HepG2 (cell line): ENCODE data around the gene ERRFI1. TPM values are rescaled to one million over a fixed set of nuclear protein-coding genes. Genes with fewer than 3 reads are reported as not detected.

Source experiments
- CREB1 ChIP-seq, 2 experiments: fragments of 450-650 bp in 1 of 2; IDR thresholded peaks; 2 replicates each; pipeline ENCODE4 v1.6.1; 2016 to 2017; ENCODE audit warnings: control low read depth in 1 of 2, mild to moderate bottlenecking in 1 of 2, missing compliant biosample characterization in 1 of 2, missing genetic modification characterization in 1 of 2
- KDM6A ChIP-seq: IDR thresholded peaks from 2 replicates; pipeline ENCODE4 v1.6.1; 2016; ENCODE audit warnings: low read depth
- MAF1 ChIP-seq: sonication (generic); formaldehyde crosslinking; IDR thresholded peaks from 2 replicates; pipeline ENCODE4 v1.5.0; 2020; ENCODE audit warnings: missing genetic modification reagents, borderline replicate concordance
- MIXL1 ChIP-seq: IDR thresholded peaks from 2 replicates; pipeline ENCODE4 v1.6.1; 2016
- PITX1 ChIP-seq: sonication (generic); formaldehyde crosslinking; IDR thresholded peaks from 2 replicates; pipeline ENCODE4 v1.5.1; 2020; ENCODE audit warnings: mild to moderate bottlenecking, missing genetic modification reagents
- RBM39 ChIP-seq: fragments of 200-400 bp; formaldehyde crosslinking; IDR thresholded peaks from one replicate; pipeline ENCODE4 v1.6.1; 2018; ENCODE audit warnings: antibody characterized with exemption, mild to moderate bottlenecking, low read depth, low read length; ENCODE audit not compliant: poor library complexity, severe bottlenecking
- ZBTB7A ChIP-seq: sonication (generic); formaldehyde crosslinking; IDR thresholded peaks from 2 replicates; pipeline ENCODE4 v1.8.0; 2022; ENCODE audit warnings: mild to moderate bottlenecking, missing genetic modification reagents
- ZFP1 ChIP-seq: IDR thresholded peaks from 2 replicates; pipeline ENCODE4 v1.6.1; 2016
- ZNF430 ChIP-seq: sonication (generic); formaldehyde crosslinking; IDR thresholded peaks from 2 replicates; pipeline ENCODE4 v1.9.0; 2021; ENCODE audit warnings: mild to moderate bottlenecking, missing genetic modification reagents
- ZNF496 ChIP-seq: sonication (generic); formaldehyde crosslinking; IDR thresholded peaks from 2 replicates; pipeline ENCODE4 v1.8.1; 2023; ENCODE audit warnings: mild to moderate bottlenecking, moderate library complexity, missing genetic modification reagents; ENCODE audit not compliant: insufficient replicate concordance
- ZNF768 ChIP-seq: sonication (generic); formaldehyde crosslinking; IDR thresholded peaks from 2 replicates; pipeline ENCODE4 v1.4.0; 2020; ENCODE audit warnings: missing genetic modification reagents
- polyA plus RNA-seq, 8 experiments: library from polyadenylated mRNA; depleted of rRNA in 3 of 8; stranded (reverse) in 7 of 8; unstranded in 1 of 8; fragments of >200 nt; fragmentation: Illumina TruSeq in 4 of 8; extraction: Trizol in 4 of 8; gene quantifications; 2 replicates each; pipeline versions ENCODE4 v1.2.1 to v1.2.3, GENCODE V29; 2011 to 2016; ENCODE audit warnings: low read depth in 4 of 8, missing spikeins in 1 of 8, mixed read lengths in 1 of 8; ENCODE audit not compliant: insufficient read depth in 1 of 8
- total RNA-seq, 5 experiments: library from RNA; depleted of rRNA; stranded (reverse); fragments of >200 nt; fragmentation: Illumina TruSeq; extraction: Trizol; gene quantifications; 2 replicates each; pipeline ENCODE4 v1.2.3, GENCODE V29; 2016; ENCODE audit warnings: low read depth in 1 of 5
- TF ChIP-seq, protein P1 (sequence below): sonication (generic); formaldehyde crosslinking; IDR thresholded peaks from 2 replicates; pipeline ENCODE4 v1.9.0; 2021; ENCODE audit warnings: missing genetic modification reagents, borderline replicate concordance
- TF ChIP-seq, protein P2 (sequence below): sonication (generic); formaldehyde crosslinking; IDR thresholded peaks from 2 replicates; pipeline ENCODE4 v1.4.0; 2020; ENCODE audit warnings: missing genetic modification reagents, borderline replicate concordance
- TF ChIP-seq, protein P3 (sequence below): sonication (generic); formaldehyde crosslinking; IDR thresholded peaks from 2 replicates; pipeline ENCODE4 v1.4.0; 2020; ENCODE audit warnings: missing genetic modification reagents, borderline replicate concordance
- TF ChIP-seq, protein P4 (sequence below): IDR thresholded peaks from 2 replicates; pipeline ENCODE4 v1.6.1; 2016; ENCODE audit warnings: mild to moderate bottlenecking
- TF ChIP-seq, protein P5 (sequence below): IDR thresholded peaks from 2 replicates; pipeline ENCODE4 v1.6.1; 2016; ENCODE audit warnings: low read depth, borderline replicate concordance

ERRFI1 gene
- total and polyA plus RNA-seq, 2 of the 13 experiments (the other 11 are each of a cell fraction or from before 2014, with no cell fraction given): 84.4 to 753 TPM

DNA sequence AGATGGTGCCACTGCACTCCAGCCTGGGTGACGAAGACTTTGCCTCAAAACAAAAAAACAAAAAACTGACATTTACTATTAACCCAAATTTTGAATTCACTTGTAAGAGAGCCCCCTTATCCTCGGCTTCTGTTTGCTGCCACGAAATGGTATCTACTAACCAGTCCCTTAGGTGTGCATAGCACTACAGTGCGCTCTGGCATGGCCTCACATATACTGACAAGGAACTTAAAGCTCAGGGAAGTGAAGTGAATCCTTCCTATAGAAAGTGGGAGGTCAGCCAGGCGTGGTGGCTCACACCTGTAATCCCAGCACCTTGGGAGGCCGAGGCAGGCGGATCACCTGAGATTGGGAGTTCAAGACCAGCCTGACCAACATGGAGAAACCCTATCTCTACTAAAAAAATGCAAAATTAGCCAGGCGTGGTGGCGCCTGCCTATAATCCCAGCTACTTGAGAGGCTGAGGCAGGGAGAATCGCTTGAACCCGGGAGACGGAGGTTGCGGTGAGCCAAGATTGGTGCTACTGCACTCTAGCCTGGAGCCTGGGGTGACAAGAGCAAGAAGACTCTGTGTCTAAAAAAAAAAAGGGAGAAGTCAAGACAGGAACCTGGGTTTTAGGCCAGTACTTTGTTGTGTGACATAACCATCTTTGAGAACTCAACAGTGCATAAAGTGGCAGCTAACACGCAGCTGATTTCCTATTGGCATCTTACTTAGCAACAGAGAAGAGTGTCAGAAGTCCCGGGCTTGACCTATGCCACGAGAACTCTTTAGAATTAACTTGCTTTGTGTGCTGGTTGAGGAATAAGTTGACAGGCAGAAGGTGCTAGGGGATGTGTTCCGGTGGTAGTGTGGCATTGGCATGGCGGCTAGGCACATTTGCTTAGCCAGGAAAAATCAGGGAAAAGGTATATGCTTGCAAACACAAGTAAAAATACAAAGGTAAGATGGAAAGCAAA, 16.8 kb downstream of the ERRFI1 start (continued):
- TF ChIP-seq, protein P1, sequence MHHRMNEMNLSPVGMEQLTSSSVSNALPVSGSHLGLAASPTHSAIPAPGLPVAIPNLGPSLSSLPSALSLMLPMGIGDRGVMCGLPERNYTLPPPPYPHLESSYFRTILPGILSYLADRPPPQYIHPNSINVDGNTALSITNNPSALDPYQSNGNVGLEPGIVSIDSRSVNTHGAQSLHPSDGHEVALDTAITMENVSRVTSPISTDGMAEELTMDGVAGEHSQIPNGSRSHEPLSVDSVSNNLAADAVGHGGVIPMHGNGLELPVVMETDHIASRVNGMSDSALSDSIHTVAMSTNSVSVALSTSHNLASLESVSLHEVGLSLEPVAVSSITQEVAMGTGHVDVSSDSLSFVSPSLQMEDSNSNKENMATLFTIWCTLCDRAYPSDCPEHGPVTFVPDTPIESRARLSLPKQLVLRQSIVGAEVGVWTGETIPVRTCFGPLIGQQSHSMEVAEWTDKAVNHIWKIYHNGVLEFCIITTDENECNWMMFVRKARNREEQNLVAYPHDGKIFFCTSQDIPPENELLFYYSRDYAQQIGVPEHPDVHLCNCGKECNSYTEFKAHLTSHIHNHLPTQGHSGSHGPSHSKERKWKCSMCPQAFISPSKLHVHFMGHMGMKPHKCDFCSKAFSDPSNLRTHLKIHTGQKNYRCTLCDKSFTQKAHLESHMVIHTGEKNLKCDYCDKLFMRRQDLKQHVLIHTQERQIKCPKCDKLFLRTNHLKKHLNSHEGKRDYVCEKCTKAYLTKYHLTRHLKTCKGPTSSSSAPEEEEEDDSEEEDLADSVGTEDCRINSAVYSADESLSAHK (CRISPR knock-in tag): no peak
- TF ChIP-seq, protein P2, sequence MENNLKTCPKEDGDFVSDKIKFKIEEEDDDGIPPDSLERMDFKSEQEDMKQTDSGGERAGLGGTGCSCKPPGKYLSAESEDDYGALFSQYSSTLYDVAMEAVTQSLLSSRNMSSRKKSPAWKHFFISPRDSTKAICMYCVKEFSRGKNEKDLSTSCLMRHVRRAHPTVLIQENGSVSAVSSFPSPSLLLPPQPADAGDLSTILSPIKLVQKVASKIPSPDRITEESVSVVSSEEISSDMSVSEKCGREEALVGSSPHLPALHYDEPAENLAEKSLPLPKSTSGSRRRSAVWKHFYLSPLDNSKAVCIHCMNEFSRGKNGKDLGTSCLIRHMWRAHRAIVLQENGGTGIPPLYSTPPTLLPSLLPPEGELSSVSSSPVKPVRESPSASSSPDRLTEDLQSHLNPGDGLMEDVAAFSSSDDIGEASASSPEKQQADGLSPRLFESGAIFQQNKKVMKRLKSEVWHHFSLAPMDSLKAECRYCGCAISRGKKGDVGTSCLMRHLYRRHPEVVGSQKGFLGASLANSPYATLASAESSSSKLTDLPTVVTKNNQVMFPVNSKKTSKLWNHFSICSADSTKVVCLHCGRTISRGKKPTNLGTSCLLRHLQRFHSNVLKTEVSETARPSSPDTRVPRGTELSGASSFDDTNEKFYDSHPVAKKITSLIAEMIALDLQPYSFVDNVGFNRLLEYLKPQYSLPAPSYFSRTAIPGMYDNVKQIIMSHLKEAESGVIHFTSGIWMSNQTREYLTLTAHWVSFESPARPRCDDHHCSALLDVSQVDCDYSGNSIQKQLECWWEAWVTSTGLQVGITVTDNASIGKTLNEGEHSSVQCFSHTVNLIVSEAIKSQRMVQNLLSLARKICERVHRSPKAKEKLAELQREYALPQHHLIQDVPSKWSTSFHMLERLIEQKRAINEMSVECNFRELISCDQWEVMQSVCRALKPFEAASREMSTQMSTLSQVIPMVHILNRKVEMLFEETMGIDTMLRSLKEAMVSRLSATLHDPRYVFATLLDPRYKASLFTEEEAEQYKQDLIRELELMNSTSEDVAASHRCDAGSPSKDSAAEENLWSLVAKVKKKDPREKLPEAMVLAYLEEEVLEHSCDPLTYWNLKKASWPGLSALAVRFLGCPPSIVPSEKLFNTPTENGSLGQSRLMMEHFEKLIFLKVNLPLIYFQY (CRISPR knock-in tag): no peak; the same call in 1 of the 2 replicates
- TF ChIP-seq CREB1 (IDR thresholded peaks at IDR 0.05): no peak
- TF ChIP-seq CREB1 (CRISPR knock-in tag; IDR thresholded peaks at IDR 0.05): no peak
- TF ChIP-seq RBM39: no peak
- no peak for TF ChIP-seq KDM6A
- TF ChIP-seq, protein P3, sequence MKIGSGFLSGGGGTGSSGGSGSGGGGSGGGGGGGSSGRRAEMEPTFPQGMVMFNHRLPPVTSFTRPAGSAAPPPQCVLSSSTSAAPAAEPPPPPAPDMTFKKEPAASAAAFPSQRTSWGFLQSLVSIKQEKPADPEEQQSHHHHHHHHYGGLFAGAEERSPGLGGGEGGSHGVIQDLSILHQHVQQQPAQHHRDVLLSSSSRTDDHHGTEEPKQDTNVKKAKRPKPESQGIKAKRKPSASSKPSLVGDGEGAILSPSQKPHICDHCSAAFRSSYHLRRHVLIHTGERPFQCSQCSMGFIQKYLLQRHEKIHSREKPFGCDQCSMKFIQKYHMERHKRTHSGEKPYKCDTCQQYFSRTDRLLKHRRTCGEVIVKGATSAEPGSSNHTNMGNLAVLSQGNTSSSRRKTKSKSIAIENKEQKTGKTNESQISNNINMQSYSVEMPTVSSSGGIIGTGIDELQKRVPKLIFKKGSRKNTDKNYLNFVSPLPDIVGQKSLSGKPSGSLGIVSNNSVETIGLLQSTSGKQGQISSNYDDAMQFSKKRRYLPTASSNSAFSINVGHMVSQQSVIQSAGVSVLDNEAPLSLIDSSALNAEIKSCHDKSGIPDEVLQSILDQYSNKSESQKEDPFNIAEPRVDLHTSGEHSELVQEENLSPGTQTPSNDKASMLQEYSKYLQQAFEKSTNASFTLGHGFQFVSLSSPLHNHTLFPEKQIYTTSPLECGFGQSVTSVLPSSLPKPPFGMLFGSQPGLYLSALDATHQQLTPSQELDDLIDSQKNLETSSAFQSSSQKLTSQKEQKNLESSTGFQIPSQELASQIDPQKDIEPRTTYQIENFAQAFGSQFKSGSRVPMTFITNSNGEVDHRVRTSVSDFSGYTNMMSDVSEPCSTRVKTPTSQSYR (CRISPR knock-in tag): no peak
- TF ChIP-seq ZNF496 (CRISPR knock-in tag): no peak
- TF ChIP-seq, protein P4, sequence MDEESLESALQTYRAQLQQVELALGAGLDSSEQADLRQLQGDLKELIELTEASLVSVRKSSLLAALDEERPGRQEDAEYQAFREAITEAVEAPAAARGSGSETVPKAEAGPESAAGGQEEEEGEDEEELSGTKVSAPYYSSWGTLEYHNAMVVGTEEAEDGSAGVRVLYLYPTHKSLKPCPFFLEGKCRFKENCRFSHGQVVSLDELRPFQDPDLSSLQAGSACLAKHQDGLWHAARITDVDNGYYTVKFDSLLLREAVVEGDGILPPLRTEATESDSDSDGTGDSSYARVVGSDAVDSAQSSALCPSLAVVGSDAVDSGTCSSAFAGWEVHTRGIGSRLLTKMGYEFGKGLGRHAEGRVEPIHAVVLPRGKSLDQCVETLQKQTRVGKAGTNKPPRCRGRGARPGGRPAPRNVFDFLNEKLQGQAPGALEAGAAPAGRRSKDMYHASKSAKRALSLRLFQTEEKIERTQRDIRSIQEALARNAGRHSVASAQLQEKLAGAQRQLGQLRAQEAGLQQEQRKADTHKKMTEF: 0 out of 2 replicates have a peak, but pooled peaks have one; percentile 2
- TF ChIP-seq ZBTB7A: no peak
- TF ChIP-seq MAF1 (CRISPR knock-in tag): no peak
- TF ChIP-seq, protein P5, sequence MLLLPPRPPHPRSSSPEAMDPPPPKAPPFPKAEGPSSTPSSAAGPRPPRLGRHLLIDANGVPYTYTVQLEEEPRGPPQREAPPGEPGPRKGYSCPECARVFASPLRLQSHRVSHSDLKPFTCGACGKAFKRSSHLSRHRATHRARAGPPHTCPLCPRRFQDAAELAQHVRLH: no peak
- no peak for TF ChIP-seq MIXL1 (CRISPR knock-in tag)
- TF ChIP-seq PITX1 (CRISPR knock-in tag): no peak
- no peak for TF ChIP-seq ZNF768 (CRISPR knock-in tag)
- TF ChIP-seq ZNF430: no peak
- peak; percentile 14; the same call in 1 of the 2 replicates for TF ChIP-seq ZFP1
